GM21576 (cell line): ENCODE results near the gene CHST9.
"Not testable (repeated sequence)": the region's sequence is repeated elsewhere in the genome, so short reads cannot be mapped to it uniquely, and the experiment has no call there.

Experiments
- ATAC-seq: cut with Tn5 transposase; IDR thresholded peaks from one replicate; pipeline ENCODE4 v1.9.1; 2021; ENCODE audit warnings: mild to moderate bottlenecking, moderate library complexity; ENCODE audit not compliant: unreplicated experiment

The CHST9 gene

DNA sequence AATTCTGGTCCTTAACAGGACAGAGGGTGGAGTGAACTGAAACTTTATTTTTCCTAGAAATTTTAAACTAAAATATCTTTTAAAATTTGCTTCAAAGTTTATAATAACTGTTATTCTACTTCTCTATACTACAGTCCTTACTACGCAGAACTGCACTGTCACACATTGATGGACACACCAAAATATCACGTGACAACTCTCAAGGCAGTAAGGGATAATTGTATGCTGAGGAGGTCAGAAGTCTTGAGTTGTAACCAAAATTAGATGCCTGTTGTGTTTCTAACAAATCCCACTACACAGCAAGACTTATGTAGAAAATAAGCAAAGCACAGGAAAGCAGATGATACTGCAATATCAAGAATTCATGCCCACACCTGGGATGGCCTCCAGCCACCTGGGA lies 76.3 kb downstream of the CHST9 start:
- no peak for ATAC-seq

DNA sequence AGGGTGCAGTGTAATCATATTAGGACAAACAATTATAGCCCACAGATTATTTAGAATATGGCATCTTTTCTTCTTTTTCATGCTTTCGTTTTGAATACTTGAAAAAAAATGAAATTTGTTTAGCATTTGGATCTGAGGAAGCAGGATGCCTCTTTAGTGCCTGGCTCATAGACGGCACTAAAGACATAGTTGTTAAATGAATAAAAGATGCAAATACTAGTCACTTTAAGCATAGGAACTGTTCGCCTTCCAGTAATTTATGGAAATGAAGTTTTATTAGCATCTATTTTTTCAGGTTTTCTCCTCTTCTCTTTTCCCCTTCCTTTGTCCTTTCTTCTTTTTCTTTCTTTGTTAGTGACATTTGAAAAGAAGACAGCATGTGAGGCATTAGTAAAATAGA lies 80.4 kb downstream of the CHST9 start:
- no peak for ATAC-seq

DNA sequence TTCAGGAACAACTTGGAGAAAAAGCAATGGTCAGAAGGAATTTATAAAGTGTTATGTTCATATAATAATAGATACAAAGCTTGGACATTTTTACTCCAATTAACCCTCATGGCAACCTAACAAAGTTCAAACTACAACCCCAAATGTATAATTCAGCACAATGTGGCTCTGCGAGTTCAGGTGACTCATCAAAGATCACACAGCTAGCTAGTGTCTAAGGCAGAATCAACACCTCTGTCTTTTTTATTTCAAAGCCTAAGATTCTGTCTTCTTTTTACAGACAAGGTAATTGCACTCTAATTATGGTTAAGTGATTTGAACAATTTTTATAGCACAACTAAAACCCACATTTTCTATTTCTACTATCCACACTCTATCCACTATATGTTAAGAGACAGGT lies 90.5 kb downstream of the CHST9 start:
- no peak for ATAC-seq

DNA sequence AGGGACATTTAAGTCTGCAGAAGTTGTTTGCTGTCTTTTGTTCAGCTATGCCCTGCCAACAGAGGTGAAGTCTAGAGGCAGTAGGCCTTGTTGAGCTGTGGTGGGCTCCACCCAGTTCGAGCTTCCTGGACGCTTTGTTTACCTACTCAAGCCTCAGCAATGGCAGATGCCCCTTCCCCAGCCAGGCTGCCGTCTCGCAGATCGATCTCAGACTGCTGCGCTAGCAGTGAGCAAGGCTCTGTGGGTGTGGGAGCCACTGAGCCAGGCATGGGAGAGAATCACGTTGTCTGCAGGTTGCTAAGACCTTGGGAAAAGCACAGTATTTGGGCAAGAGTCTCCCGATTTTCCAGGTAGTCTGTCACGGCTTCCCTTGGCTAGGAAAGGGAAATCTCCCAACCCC lies 91.8 kb downstream of the CHST9 start:
- not testable (repeated sequence) for ATAC-seq

DNA sequence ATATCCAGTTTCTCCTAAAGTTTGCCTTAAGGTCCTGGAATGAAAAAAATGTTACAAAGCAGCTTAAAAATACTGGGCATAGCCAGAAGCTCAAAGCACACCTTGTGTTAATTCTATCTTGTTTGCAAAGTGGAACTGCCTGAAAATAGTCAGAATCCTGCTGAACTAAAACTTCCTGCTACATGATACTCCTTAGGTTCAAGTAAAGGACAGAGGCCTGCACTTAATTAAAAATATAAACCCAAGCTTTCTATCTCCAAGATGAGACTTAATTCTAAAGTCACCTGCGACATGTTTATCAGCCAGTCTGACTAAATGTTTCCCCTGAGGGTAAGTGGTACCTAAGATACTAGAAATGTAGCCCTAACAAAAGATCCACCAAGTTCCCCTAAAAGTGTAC lies 103.4 kb downstream of the CHST9 start:
- ATAC-seq: no peak

DNA sequence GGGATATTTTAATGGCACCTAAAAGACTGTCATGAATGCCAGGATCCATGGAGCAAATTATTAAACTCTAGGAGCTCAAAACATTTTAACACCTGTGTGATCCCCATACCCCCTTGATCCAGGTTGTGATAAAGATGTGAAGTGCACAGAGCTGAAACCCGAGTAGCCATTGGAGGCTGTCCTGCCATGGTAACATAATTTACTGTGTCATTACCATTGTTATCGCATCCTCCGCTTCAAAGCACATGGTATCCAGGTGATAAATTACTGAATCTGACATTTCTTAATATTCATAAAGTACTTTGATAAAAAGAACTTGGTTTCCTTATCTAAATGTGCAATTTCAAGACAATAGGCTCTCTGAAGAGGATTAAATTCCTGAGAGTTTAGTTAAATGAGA lies 109.3 kb downstream of the CHST9 start:
- no peak for ATAC-seq

DNA sequence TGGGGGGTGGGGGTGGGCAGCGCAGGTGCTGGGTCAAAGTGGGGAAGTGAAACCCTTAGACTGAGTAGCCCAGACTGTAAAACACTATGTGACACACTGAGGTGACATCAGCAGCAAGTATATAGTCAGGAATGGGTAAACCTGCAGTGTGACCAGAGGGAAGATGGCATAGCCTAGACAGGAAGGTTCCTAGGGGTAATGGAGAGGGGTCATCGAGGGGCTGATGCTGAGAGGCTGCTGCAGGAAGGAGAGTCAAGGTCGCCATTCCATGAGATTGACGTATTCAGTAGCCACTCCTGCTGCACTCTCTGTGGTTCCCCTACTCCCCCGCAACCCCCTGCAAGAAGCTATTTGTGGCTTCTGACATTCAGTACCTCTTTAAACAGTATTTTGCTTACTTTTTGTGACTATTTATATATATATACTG lies 111.7 kb downstream of the CHST9 start:
- ATAC-seq: peak; percentile 99

DNA sequence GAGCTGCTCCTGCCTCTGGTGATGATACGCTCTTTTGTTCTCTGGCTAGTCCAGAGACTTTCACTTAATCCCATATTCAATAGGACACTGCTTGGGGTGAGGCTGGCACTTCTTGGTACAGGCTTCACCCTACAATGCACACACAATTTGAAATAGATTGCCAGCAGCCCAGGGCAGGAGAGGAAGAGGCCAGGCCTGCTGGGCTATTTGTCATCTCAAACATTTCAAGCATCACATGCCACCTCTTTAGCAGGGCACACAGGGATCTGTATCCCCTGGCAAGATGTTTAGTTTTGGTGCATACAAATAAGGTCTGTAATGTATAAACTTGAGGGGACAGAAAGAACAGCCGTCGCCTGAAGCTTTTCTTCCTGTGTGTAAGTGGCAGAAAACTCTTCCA lies 120.4 kb downstream of the CHST9 start:
- ATAC-seq: no peak

DNA sequence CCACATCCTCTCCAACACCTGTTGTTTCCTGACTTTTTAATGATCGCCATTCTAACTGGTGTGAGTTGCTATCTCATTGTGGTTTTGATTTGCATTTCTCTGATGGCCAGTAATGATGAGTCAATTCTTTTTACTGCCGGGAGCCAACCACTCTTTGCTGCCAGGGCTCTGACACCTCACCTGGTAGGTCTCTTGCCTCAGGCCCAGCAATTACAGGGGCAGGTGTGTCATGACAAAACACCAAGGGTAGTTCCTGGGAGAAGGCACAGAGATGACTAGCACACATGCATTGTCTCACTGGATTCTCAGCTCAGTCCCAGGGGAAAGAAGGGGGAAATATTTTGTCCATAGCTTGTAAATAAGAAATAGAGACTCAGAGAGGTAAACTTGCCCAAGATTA lies 122.3 kb downstream of the CHST9 start:
- ATAC-seq: no peak

DNA sequence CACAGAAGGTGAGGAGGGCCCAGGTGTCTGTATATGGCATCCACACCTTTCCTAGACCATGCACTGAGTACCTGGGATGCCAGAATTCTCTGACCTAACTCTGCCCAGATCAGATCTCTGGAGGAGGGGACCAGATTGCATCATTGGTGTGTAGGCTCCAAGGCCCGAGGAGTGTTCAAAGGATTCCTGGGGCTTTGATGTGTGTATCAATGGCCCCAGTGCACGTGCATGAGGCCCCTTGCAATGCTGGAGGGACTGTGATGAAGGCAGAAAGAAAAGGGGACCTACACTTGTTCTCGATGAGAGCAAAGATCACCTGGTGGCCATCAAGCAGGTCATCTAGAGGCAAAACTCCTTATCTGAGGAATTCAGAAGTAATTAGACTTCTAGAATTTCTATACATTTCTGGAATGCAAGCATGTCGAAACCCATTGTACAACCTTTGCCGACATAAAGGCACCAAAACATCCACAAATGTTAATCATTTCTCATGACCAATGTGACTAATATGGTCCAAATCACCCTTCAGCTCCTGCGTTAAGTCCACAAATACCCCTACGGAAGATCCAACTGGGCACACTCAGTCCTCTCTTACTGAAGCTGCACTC lies 123.5 kb downstream of the CHST9 start:
- ATAC-seq: no peak

DNA sequence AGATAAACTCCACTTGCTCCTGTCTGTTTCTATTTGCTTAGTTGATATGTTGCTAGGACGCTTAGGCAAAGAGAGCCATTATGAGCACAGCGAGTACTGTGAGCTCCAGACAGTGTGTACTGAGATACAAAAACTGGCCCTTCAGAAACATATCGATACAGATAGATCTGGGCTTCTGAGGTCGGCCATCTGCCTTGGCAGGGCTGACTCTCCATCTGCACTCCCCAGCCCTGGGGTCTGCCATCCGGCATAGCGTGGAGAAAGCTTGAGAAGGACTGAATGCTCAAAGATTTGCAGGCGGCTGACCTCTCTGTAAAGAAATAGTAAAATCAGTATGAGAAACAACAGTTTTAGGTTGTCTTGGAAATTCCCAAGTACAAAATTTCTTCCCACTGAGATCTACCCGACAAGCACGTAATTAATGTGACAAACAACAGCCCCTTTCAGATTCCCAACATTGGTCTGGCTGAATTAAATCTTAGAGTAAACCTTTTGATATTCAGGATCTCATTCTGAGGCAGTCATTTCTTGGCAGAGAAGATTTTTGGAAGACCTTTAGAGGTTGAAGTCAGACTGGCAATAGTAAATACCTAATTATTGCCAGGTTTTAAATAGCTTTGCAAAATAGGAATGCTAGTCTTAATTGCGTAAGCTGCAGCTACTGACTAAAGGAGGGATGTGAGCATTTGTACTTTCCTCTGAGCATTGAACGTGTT lies 127.4 kb downstream of the CHST9 start:
- no peak for ATAC-seq

DNA sequence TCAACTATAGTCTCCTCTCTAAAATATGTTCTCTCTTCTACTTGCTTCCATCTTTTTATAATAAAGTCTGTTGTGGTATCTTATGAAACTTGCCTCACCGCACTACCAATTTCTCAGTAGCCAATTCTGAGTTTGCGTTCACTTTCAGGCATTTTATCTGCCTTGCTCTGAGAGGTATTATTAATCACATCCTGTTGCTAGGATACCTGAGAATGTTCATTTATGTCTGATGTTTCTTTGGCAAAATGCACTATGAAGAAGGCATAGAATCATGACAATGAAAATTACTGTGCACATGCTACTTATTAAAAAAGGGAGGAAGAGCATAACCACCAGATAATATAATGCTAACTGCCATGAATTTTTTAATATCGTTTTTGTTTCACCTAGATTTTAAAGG lies 130.2 kb downstream of the CHST9 start:
- no peak for ATAC-seq

DNA sequence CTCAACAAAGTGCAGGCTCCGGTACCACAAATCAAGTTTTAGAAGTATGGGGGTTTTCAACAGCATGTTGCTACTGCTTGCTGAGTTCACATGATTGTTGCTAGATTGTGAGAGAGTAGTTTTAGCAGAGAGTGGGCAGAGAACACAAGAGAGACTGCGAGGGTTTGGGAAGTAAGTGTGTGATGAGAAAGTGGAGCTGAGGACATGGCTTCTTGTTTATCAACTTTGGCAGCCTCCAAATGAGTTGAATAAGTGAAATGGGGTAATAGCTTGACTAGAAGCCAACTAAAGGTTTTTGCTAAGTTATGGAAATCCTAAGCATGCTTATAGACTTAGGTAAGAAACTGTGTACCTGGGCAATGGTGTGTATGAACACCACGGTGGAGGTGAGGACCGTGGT lies 135.1 kb downstream of the CHST9 start:
- ATAC-seq: no peak

DNA sequence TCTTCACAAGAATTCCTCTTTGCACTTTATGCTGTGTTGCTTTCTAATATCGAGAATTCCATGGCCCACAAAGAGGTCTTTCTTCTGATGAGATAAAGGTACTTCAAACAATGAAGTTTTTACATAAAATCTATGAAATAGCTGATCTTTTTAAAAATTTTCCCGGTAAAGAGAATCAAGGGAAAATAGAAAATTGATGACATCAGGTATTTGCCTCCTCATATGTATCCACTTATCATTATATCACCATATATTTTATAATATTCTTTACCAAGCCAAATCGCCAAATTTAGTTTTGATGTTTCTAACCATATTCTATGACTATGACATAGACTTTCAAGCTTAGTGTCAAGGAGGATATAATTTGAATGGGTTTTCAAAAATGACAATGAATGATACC lies 139.8 kb downstream of the CHST9 start:
- no peak for ATAC-seq

DNA sequence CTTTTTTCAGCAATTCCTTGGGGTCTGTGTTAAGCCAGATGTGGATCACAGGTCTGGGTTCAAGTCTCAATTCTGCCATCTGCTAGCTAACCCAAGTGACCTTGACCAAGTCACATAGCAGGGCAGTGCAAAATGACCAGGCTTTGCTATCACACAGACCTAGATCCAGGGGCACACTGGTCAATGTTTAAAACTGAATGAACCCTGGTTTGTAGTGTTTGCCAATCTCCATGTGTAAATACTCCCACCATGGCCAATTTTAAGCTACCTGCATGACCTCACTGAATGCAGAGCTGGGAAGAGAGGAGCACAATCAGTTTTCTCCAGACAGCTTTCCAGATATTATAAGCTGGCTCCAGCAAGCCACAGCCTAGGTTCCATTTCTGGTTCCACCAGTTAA lies 142.9 kb downstream of the CHST9 start:
- no peak for ATAC-seq

DNA sequence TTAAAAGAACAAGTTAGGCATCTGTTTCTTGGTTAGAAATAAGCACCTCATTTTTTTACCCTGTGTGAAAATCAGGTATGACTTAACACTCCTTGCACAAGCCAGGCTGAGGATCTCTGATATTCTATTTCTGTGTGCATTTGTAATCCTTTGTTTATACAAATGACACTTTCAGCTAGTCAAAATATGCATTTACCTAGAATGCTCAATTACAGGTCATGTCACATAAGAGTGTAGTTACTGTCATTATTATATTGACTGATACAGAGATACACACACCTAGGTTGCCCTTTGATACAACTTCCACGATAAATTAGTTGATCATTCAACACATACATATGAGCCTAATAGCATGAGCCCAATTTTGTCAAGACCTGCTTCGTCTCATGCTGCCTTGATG lies 144.3 kb downstream of the CHST9 start:
- ATAC-seq: no peak

DNA sequence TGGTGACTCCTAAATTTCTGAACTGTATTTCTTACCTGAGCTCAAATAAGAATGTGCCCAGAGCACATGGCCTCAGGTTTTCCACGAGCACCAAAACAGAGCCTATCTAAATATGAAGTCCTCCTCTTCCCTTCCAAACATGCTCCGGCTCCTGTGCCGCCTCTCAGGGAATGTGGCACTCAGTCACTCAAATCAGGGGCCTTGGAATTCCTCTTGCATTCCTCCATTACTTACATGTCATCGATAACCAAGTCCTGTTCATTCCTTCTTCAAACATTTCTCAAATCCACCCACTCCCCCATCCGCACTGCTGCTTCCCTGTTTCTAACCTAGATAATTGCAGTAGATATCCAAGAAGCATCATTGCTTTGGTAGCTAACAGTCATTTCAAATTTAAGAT lies 151.4 kb downstream of the CHST9 start:
- no peak for ATAC-seq

DNA sequence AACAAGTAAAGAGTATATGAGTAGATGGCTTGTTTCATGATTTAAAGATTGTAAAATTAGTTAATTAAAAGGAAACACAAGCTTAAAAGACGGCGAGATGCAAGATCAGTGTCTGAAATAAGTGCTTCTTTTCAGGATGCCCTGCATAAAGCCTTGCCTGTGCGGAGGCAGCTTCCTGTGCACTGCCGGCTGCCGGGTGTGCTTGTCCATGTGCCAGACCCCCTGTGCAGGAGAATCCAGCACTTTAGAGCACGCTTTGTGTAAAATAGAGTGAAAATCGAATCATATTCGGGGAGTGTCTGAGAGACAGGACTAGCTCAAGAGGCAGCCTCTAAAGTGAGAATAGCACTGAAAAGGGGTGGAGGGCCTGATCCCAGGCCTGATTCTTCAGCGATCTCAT lies 154.7 kb downstream of the CHST9 start:
- no peak for ATAC-seq

DNA sequence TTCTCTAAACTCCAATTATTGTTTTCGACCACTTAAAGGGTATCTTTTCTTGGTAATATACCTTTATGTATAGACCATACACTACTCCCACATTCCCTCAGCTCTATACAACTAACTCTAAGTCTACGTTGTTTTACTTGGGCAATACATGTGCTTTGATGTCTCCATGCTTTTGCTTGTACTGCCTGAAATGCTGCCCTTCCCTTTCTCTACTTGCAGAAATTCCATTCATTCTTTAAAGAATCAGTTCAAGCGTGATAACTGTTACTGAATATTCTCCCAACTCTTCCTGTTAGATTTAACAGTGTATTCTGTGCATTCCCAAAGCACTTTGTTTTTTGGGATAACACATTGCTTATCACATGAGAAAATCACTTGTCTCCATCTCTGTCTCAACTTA lies 162.6 kb downstream of the CHST9 start:
- ATAC-seq: no peak

DNA sequence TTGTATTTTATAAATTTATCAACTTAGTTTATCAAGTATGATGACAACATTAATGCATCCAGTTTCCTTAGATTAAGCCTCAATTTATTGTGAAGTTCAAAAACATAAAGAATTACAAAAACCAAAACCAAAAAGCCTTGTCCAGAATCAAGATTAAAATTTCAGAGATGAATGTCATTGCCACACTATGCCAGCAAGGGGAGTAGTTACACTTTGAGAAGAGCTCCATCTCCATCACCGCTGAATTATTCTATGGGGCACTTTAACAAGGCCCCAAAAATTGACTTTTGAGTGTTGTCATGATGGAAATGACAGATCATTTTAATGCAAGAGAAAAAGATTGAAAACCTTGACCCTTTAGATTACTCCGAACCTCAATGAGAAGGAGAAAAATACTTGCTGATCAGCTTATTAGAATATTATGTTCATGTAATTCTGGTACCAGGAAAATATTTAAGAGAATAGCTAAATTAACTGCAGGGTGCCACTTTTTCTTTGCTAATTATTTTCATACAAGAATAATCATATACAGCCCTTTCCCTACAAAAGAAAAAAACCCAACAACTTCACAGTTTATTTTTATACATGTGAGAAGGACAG lies 167.1 kb downstream of the CHST9 start:
- no peak for ATAC-seq

DNA sequence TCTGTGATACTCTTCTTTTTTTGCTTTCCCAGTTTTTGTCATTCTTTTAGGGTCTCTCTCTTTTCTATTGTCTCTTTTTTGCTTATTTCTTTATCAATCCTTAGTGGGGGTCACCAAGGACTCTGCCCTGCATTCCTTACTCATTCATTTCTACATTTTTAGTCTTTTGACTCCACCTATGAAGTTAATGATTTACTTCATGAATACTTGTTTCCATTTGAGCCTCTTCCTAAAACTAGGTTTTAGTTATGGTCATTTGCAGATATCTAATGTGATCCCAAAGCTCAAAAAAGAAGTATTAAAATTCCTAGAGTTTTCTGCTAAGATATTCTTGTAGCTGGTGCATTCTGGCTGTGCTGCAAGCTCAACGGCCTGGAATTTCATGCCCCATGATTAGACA lies 170.3 kb downstream of the CHST9 start:
- ATAC-seq: no peak

DNA sequence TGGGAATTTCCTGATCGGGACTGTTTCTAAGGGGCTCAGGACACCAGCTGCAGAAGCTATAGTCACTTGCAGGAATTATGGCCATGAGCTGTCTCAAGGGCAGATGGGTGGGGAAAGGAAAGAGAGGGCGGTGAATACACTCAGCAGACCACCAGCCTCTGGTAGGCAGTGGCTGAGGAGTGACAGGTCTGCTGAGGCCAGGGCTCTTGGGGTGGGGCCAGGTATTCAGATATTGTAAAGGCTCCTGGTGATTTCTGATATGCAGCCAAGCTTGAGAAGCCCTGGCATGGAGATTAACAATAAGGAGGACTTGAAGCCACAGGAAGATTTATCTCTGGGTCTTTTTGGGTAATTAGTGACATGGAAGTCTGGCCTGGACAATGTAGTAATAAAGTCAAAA lies 174.3 kb downstream of the CHST9 start:
- no peak for ATAC-seq

DNA sequence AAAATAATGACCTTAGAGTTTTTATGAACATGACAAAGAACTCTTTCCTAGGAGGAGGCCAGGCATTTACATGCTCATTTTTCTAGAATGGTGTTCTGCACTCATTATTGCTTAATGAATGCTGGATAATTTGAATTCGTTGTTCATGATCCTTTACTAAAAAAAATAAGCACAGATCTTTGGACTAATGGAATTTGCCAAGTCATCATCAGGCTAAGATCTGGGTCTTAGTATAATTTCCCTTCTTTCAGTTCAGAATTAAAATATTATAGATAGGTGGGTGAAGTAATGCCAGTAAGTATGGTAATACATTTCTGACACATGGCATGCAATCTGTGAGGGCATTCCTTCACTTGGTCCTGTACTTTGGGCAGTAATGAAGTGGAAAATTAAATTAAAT lies 175.8 kb downstream of the CHST9 start:
- ATAC-seq: no peak
